ENCODE results near the gene CAP2. TPM values are rescaled to one million over a fixed set of nuclear protein-coding genes. Genes with fewer than 3 reads are reported as not detected.

CAP2 gene
- total and polyA plus RNA-seq, 5 experiments from 2014 or later, result not detected

DNA sequence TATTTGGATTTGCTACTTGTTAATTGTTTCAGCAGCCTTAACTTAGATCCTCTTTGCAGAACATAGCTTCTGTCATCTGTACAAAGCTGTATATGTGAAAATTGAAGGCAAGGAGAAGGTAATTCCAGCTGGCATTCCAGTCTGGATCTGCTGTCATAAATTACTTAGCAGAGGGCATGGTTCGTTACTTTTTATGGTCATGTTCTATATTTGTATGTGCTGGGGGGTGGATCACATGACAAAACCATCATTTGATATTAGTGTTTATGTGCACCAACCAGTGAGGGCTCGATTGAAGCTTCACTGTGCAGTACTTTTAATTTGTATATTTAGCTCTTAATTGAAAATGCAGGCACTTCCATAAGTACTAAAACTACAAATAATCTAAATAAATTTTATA, 80.2 kb downstream of the CAP2 start:
- H3K27ac Mint-ChIP-seq, result no peak overlapping the region
- H3K36me3 Mint-ChIP-seq, result no peaks in the 10 kb centered on the region
- no peaks in the 10 kb centered on the region for H3K9me3 Mint-ChIP-seq
- peaks cover 0 to 7% (median 3%) of the 10 kb centered on the region in 5 donors for H3K27me3 Mint-ChIP-seq
- POLR2A ChIA-PET, result no interaction called here
- no peaks in the 10 kb centered on the region for H3K4me1 Mint-ChIP-seq
- DNase-seq (no peak), ATAC-seq (no peak)
- H3K4me3 Mint-ChIP-seq, result no peak overlapping the region

GRCh38 chr6:17474289-17474688, 80.9 kb downstream of the CAP2 start:
- Mint-ChIP-seq H3K4me3 (no peak overlapping the region), H3K9me3 (no peaks in the 10 kb centered on the region), H3K4me1 (no peaks in the 10 kb centered on the region), H3K27ac (no peak overlapping the region), H3K36me3 (no peaks in the 10 kb centered on the region), H3K27me3 (peaks cover 0 to 7% (median 3%) of the 10 kb centered on the region in 5 donors)
- DNase-seq (no peak), ATAC-seq (no peak)
- POLR2A ChIA-PET, result no interaction called here

- DNase-seq (no peak), ATAC-seq (no peak)
- H3K4me3 Mint-ChIP-seq, result no peak overlapping the region
- H3K9me3 Mint-ChIP-seq, result no peaks in the 10 kb centered on the region
- no peaks in the 10 kb centered on the region for H3K4me1 Mint-ChIP-seq
- POLR2A ChIA-PET, result no interaction called here
- no peaks in the 10 kb centered on the region for H3K36me3 Mint-ChIP-seq
- no peak overlapping the region for H3K27ac Mint-ChIP-seq
- H3K27me3 Mint-ChIP-seq, result peaks cover 0 to 7% (median 3%) of the 10 kb centered on the region in 5 donors
Observed at GRCh38 chr6:17475606-17476244, 82.3 kb downstream of the CAP2 start.

- Mint-ChIP-seq H3K4me1 (no peaks in the 10 kb centered on the region), H3K36me3 (no peaks in the 10 kb centered on the region), H3K27me3 (peaks cover 0 to 9% (median 4%) of the 10 kb centered on the region in 5 donors), H3K9me3 (no peaks in the 10 kb centered on the region), H3K27ac (no peak overlapping the region), H3K4me3 (no peak overlapping the region)
- ATAC-seq (no peak), DNase-seq (no peak)
- POLR2A ChIA-PET, result no interaction called here
Observed at GRCh38 chr6:17476511-17476910, 83.1 kb downstream of the CAP2 start.

- DNase-seq (no peak), ATAC-seq (no peak)
- no peaks in the 10 kb centered on the region for H3K36me3 Mint-ChIP-seq
- no peak overlapping the region for H3K27ac Mint-ChIP-seq
- H3K9me3 Mint-ChIP-seq, result no peaks in the 10 kb centered on the region
- POLR2A ChIA-PET, result no interaction called here
- H3K27me3 Mint-ChIP-seq, result peaks cover 2 to 17% (median 6%) of the 10 kb centered on the region in 5 donors
- no peak overlapping the region for H3K4me3 Mint-ChIP-seq
- H3K4me1 Mint-ChIP-seq, result no peaks in the 10 kb centered on the region
Observed at GRCh38 chr6:17477356-17477755, 84.0 kb downstream of the CAP2 start.

- Mint-ChIP-seq H3K9me3 (no peaks in the 10 kb centered on the region), H3K27me3 (peaks cover 2 to 27% (median 11%) of the 10 kb centered on the region in 5 donors), H3K4me1 (no peaks in the 10 kb centered on the region), H3K4me3 (no peak overlapping the region), H3K36me3 (no peaks in the 10 kb centered on the region), H3K27ac (no peak overlapping the region)
- POLR2A ChIA-PET, result no interaction called here
- ATAC-seq (no peak), DNase-seq (no peak)
Observed at GRCh38 chr6:17478223-17478907, 85.0 kb downstream of the CAP2 start.

DNA sequence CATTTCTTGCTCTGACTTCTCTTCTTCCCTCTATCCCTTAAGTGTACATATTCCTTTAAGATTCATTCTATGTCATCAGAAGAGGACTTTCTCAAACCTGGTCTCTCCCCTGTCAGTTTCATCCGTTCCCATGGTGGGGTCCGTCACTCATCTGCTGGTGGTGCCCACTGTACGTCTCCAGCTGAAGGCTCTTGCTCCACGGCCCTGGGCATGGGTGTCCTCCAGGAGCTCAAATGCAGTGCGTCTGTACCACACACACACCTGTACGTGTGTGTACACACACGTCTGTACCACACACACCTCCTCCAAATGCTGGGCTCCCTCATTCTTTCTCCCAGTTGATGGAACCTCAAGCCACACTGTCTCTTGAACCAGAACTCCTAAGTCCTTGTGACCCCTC, 85.6 kb downstream of the CAP2 start:
- H3K4me3 Mint-ChIP-seq, result no peak overlapping the region
- peaks cover 3 to 27% (median 11%) of the 10 kb centered on the region in 5 donors for H3K27me3 Mint-ChIP-seq
- H3K9me3 Mint-ChIP-seq, result no peaks in the 10 kb centered on the region
- ATAC-seq, result no peak
- H3K27ac Mint-ChIP-seq, result no peak overlapping the region
- DNase-seq, result no peak
- H3K36me3 Mint-ChIP-seq, result no peaks in the 10 kb centered on the region
- no peaks in the 10 kb centered on the region for H3K4me1 Mint-ChIP-seq
- POLR2A ChIA-PET, result no interaction called here

GRCh38 chr6:17480476-17480875, 87.1 kb downstream of the CAP2 start:
- POLR2A ChIA-PET, result no interaction called here
- Mint-ChIP-seq H3K27me3 (peaks cover 4 to 27% (median 11%) of the 10 kb centered on the region in 5 donors), H3K4me1 (no peaks in the 10 kb centered on the region), H3K36me3 (no peaks in the 10 kb centered on the region), H3K4me3 (no peak overlapping the region), H3K27ac (no peak overlapping the region), H3K9me3 (no peaks in the 10 kb centered on the region)
- ATAC-seq (no peak), DNase-seq (no peak)

DNA sequence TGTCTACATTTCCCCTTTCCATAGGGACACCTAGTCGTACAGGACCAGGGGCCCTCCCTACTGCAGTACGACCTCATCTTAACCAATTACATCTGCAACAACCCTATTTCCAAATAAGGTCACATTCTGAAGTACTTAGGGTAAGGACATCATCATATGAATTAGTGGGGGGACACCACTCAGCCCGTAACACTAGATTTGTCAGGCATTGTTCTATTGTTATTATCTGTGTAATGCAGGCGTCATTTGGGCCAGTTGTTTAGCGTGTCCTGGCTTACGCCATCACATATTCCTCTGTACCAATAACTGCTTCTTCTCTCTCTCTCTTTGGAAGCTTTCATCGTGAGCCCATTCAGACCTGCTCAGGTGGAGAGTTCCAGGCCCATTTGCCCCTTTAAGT, 89.3 kb downstream of the CAP2 start:
- Mint-ChIP-seq H3K4me1 (no peaks in the 10 kb centered on the region), H3K4me3 (no peak overlapping the region), H3K9me3 (no peaks in the 10 kb centered on the region), H3K36me3 (no peaks in the 10 kb centered on the region), H3K27me3 (peaks cover 4 to 20% (median 15%) of the 10 kb centered on the region in 5 donors), H3K27ac (no peak overlapping the region)
- ATAC-seq, result no peak
- POLR2A ChIA-PET, result no interaction called here
- no peak for DNase-seq

- H3K4me3 Mint-ChIP-seq, result no peak overlapping the region
- no peaks in the 10 kb centered on the region for H3K36me3 Mint-ChIP-seq
- no peak for ATAC-seq
- POLR2A ChIA-PET, result no interaction called here
- H3K4me1 Mint-ChIP-seq, result no peaks in the 10 kb centered on the region
- no peak overlapping the region for H3K27ac Mint-ChIP-seq
- no peak for DNase-seq
- peaks cover 4 to 22% (median 15%) of the 10 kb centered on the region in 5 donors for H3K27me3 Mint-ChIP-seq
- H3K9me3 Mint-ChIP-seq, result no peaks in the 10 kb centered on the region
Observed at GRCh38 chr6:17483391-17484016, 90.1 kb downstream of the CAP2 start.

DNA sequence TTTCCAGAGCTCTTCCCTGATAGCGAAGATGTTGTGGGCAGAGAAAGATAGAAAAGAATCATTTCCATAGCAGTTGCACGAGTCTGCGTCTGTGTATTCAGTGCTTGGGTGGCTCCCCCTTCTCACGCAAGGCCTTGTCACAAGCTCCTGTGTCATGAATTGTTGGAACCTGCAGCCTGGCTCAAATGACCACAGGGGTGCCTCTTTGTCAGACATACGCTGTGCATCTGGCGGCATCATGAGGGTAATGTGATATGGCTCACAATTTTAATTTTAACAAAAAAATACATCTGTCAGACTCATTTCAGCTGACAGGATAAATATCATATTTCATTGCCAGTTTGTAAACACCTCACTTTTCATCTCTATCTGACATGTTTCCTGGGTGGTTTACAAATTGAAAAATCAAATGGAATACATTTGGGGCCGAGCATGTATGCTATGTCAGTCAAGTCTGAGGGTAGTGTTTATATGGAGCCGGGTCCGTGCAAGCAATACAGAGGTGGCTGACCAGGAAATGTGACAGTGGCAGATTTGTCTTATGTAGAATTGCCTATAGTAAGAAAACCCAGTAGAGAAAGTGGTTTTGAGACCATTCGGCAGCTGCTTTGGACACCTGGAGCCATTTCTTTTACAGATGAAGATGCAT, 90.9 kb downstream of the CAP2 start:
- peaks cover 4 to 22% (median 15%) of the 10 kb centered on the region in 5 donors for H3K27me3 Mint-ChIP-seq
- no peak overlapping the region for H3K4me3 Mint-ChIP-seq
- no peaks in the 10 kb centered on the region for H3K4me1 Mint-ChIP-seq
- H3K27ac Mint-ChIP-seq, result no peak overlapping the region
- POLR2A ChIA-PET, result no interaction called here
- H3K9me3 Mint-ChIP-seq, result no peaks in the 10 kb centered on the region
- ATAC-seq (no peak), DNase-seq (no peak)
- H3K36me3 Mint-ChIP-seq, result no peaks in the 10 kb centered on the region

DNA sequence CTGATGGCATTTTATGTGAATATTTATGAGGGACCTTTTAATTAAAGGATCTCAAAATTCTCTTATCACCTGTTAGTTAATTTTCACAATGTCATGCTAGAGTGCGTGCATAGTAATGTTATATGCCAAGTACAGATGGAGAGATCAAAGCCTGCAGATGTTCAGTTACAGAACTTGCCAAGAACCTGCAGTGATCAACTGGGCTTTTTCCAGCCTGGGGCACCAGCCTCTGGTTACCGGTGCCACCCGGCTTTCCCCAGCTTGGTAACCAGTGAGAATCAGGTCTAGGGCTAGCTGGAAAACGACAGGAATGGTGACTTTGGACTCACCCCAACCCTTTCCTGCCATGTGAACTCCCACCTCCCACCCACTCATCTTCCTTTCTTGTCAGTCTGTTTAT, 91.8 kb downstream of the CAP2 start:
- H3K27ac Mint-ChIP-seq, result no peak overlapping the region
- DNase-seq (no peak), ATAC-seq (no peak)
- H3K4me1 Mint-ChIP-seq, result no peaks in the 10 kb centered on the region
- no peaks in the 10 kb centered on the region for H3K36me3 Mint-ChIP-seq
- H3K27me3 Mint-ChIP-seq, result peaks cover 4 to 22% (median 15%) of the 10 kb centered on the region in 5 donors
- H3K9me3 Mint-ChIP-seq, result no peaks in the 10 kb centered on the region
- POLR2A ChIA-PET, result no interaction called here
- H3K4me3 Mint-ChIP-seq, result no peak overlapping the region

DNA sequence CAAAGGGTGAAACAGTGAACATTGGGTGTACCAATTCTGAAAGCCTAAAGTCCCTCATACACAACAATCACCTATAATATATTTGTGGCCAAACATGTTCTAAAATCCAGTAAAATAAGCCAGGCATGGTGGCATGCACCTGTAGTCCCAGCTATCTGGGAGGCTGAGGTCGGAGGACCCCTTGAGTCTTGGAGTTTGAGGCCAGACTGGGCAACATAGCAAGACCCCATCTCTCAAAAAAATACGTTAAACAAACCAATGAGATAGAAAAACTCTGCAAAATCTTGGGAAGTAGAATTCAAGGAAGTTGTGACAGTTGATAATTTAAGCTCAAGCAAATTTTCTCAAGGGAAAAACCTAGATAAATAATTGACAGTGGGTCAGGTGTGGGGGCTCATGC, 92.6 kb downstream of the CAP2 start:
- POLR2A ChIA-PET, result no interaction called here
- Mint-ChIP-seq H3K27me3 (peaks cover 4 to 28% (median 15%) of the 10 kb centered on the region in 5 donors), H3K36me3 (no peaks in the 10 kb centered on the region), H3K9me3 (no peaks in the 10 kb centered on the region), H3K27ac (no peak overlapping the region), H3K4me3 (no peak overlapping the region), H3K4me1 (no peaks in the 10 kb centered on the region)
- no peak for DNase-seq
- ATAC-seq, result no peak
